ENCODE measurements around the gene ARMS2. TPM values are rescaled to one million over a fixed set of nuclear protein-coding genes. Genes with fewer than 3 reads are reported as not detected.
A peak's percentile ranks its signal among the peaks of the same experiment; 100 is the strongest.

Gene ARMS2
- total and polyA plus RNA-seq, 2 experiments from 2014 or later, result not detected

- Mint-ChIP-seq H3K9me3 (no peaks in the 10 kb centered on the region), H3K4me3 (peak overlapping the region; percentile 81), H3K27ac (no peak overlapping the region), H3K27me3 (ENCODE audit: insufficient read depth, low read depth, poor library complexity) (peaks cover 51% of the 10 kb centered on the region), H3K36me3 (ENCODE audit: low read depth) (no peaks in the 10 kb centered on the region; the same call in 2 of the 3 replicates), H3K4me1 (peaks cover 33% of the 10 kb centered on the region)
- no peaks in the 10 kb centered on the region for H3K79me2 ChIP-seq (replicated peaks; ENCODE audit: insufficient read depth)
- peaks cover 52% of the 10 kb centered on the region for H3K27me3 ChIP-seq (ENCODE audit: insufficient read depth)
- H3K27ac ChIP-seq (ENCODE audit: low read depth), result no peak overlapping the region
- H3K4me2 ChIP-seq, result peak overlapping the region; percentile 91; the same call in 1 of the 2 replicates
- H2AFZ ChIP-seq, result no peak overlapping the region
- TF ChIP-seq ZNF114 (CRISPR knock-in tag; IDR thresholded peaks at IDR 0.05), result no peak
- TF ChIP-seq ZNF331 (CRISPR knock-in tag; IDR thresholded peaks at IDR 0.05; ENCODE audit: low read depth), result no peak
- TF ChIP-seq REST (IDR thresholded peaks at IDR 0.05; ENCODE audit: unreplicated experiment), result no peak
- TF ChIP-seq ZNF462 (CRISPR knock-in tag; IDR thresholded peaks at IDR 0.05), result no peak
- no peak for TF ChIP-seq NANOG (IDR thresholded peaks at IDR 0.05; ENCODE audit: borderline replicate concordance)
- TF ChIP-seq CREB1 (CRISPR knock-in tag; IDR thresholded peaks at IDR 0.05; ENCODE audit: low read depth), result no peak
- no peak for TF ChIP-seq EZH2 (IDR thresholded peaks at IDR 0.05; ENCODE audit: low read depth, unreplicated experiment)
- no peak for TF ChIP-seq ETS1 (IDR thresholded peaks at IDR 0.05)
- no peak for TF ChIP-seq STAT1 (IDR thresholded peaks at IDR 0.05; ENCODE audit: unreplicated experiment)
- TF ChIP-seq JUNB (IDR thresholded peaks at IDR 0.05; ENCODE audit: unreplicated experiment), result no peak
- no peak for TF ChIP-seq EZH2phosphoT487 (IDR thresholded peaks at IDR 0.05; ENCODE audit: unreplicated experiment)
- TF ChIP-seq POLR2AphosphoS5 (IDR thresholded peaks at IDR 0.05; ENCODE audit: low read depth), result no peak
- TF ChIP-seq CTCF (conservative IDR thresholded peaks at IDR 0.05; ENCODE audit: low read depth in 2 of 2), result no peak
- no peak for ATAC-seq
- no peaks in the 10 kb centered on the region; the same call in 1 of the 2 replicates for H4K20me1 ChIP-seq (replicated peaks; ENCODE audit: insufficient read depth)
- H3K9me2 ChIP-seq (ENCODE audit: insufficient read depth), result no peaks in the 10 kb centered on the region
- peak overlapping the region; percentile 75; the same call in 1 of the 2 replicates for H3K4me3 ChIP-seq
- H3K4me1 ChIP-seq (ENCODE audit: insufficient read depth), result peaks cover 16% of the 10 kb centered on the region
- 0 out of 2 replicates have a peak, but pooled peaks cover 6% of the 10 kb centered on the region for H3F3A ChIP-seq (replicated peaks; ENCODE audit: low read depth)
- H3K36me3 ChIP-seq (ENCODE audit: insufficient read depth), result no peaks in the 10 kb centered on the region
- DNase-seq (ENCODE audit: low spot score), result no peak
These were observed 9.2 kb downstream of the ARMS2 start for GRCh38 chr10:122463466-122464249.

All from GM23338 (cell line).